HPDE6-E6E7 (cell line): ENCODE data around the gene RILPL2.
"Not testable (repeated sequence)": the region's sequence is repeated elsewhere in the genome, so short reads cannot be mapped to it uniquely, and the experiment has no call there.

Source experiments
- DNase-seq: peaks from one replicate; pipeline ENCODE4 v3.0.0; 2011; ENCODE audit warnings: missing footprints; ENCODE audit errors: extremely low spot score

Gene RILPL2

DNA sequence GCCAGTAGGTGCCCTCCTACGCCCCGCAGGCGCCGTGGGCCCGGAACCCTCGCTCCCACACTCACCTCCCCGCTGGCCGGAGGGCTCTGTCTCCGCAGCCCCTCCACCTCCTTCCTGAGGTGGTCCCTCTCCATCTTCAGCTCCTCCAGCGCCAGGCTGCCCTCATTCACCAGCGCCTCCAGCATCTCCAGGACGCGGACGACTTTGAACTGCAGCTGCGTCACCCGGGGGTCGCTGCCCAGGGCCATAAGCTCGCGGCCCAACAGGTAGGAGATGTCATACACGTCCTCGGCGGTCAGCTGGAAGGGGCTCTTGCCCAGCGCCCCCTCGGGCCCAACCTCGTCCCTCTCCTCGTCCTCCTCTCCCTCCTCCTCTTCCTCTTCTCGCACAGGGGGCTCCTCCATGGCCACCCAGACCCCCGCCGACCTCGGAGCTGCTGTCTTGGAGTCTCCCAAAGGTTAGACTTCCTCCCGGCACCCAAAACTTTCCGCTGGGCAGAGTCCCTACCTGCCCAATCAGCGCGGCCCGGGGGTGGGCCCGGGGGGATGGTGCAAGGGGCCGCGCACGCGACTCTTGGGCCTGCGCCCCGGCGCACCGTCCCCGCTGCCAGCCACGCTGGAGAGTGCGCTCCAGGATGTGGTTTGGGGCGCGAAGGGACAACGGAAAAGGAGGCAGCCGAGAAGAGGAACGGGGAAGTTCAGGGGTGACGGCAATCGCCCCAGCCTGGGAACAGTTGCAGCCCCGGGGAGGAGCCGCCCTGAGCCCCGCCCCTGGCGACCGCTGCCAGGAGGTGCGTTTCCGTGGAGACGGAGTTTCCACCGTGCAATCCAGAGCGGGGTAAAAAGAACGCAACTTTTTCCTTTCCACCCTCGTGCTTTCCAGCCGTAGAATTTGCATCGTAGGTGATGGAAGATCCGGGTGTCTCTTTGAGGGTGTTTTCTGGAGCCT is at the start of gene RILPL2:
Gene RILPL2 (minus strand): TSS at position 668 of the 948 bp plus-strand sequence. CDS start 264 bp downstream, at position 404.
- peak; percentile 88 for DNase-seq

DNA sequence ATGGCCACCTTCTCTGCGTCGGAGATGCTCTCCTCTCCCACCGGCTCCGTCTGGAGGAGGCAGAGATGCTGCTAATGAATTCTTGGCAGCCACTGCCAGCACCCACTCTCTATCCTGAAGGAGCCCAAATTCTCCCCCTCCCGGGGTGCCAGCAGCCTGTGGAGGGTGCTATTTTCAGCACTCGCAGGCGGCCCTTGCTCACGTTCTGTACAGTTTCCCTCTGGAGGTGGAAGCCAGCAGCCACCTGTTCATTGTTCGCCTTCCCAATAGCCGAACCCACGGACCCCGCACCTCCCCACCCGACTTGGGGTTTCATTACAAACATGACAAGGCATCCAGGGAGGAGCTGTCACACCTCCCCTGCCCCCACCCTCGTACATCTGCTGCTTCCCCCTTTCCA is 49.3 kb upstream of the RILPL2 start:
- DNase-seq: no peak

DNA sequence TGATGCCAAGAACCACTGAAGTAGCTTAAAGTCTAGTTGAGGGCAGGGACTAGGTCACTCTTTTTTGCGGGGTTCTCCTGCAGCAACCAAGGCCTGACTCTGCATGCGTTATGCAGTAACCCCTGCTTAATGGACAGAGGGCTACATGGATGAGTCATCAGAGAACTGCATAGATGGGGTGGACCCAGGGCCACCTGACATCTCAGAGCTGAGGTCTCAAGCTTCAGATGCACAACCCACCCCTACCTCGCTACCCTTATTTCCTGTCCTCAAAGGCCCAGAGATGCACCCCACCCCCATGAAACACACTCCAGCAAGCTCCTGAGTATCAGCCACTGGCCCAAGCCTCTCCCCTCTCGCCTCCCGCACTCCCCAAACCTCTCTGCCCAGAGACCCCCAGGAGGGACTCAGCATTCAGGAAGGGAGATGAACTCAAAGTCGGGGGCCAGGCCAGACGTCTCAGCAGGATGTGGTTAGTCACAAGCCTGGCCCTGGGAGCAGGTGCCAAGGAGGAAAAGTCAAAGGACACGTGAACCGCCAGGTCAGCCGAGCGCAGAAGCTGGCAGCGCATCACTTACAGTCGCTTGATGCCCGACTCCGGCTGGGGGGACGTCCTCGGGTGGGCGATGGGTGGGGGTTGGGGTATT is 47.2 kb upstream of the RILPL2 start:
- no peak for DNase-seq

DNA sequence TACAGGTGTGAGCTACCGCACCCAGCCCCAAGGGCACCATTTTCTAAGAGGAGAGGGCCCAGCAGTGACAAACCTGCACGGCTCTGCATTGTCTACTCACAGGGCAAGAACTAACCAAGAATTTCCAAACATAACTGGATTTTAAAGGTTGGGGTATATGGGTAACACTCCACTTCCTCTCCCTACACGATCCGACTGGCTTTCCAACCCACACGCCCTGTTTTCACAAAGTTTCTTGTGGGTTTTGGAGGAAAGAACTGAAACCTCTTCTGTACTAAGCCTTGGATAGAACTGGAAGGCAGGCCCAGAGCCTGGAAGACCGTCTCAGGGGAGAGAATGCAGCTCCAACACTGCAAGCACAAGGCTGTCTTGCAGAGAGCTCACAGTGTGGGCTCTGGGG is 46.4 kb upstream of the RILPL2 start:
- DNase-seq: no peak

DNA sequence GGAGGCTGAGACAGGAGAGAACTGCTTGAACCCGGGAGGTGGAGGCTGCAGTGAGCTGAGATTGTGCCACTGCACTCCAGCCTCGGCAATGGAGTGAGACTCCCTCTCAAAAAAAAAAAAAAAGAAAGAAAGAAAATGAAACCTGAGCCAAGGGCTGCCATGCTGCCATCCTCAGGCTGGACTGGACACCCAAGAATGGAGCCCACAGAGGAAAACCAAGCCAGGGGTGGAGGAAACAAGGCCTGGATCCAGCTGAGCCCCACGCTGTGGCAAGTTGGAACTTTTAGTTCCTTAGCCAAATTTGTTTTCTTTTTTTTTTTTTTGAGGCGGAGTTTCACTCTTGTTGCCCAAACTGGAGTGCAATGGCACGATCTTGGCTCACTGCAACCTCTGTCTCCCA is 44.8 kb upstream of the RILPL2 start:
- not testable (repeated sequence) for DNase-seq

- DNase-seq: no peak
These were observed 43.1 kb upstream of the RILPL2 start for GRCh38 chr12:123479442-123480180.

DNA sequence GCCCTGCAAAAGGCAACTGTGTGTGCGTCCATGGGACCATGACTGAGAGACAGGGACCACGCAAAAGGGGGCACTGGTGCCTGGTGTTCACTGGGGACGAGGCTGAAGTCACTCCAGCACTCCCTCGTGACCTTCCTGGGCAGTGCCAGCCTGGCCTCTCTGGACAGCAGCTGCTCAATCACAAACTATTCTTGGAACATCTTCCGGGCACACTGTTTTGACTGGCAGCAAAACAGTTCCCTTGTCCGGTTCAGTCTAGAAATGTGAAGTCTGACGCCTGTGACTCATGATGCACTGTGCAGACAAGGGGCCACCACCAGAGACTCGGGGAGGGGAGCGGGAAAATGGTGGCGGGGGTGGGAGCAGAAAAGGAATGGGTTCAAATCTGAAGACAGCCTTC is 42.3 kb upstream of the RILPL2 start:
- no peak for DNase-seq

- no peak for DNase-seq
These were observed 41.6 kb upstream of the RILPL2 start for GRCh38 chr12:123478069-123478468.

GRCh38 chr12:123475246-123475703 is 38.8 kb upstream of the RILPL2 start:
- DNase-seq: no peak

DNA sequence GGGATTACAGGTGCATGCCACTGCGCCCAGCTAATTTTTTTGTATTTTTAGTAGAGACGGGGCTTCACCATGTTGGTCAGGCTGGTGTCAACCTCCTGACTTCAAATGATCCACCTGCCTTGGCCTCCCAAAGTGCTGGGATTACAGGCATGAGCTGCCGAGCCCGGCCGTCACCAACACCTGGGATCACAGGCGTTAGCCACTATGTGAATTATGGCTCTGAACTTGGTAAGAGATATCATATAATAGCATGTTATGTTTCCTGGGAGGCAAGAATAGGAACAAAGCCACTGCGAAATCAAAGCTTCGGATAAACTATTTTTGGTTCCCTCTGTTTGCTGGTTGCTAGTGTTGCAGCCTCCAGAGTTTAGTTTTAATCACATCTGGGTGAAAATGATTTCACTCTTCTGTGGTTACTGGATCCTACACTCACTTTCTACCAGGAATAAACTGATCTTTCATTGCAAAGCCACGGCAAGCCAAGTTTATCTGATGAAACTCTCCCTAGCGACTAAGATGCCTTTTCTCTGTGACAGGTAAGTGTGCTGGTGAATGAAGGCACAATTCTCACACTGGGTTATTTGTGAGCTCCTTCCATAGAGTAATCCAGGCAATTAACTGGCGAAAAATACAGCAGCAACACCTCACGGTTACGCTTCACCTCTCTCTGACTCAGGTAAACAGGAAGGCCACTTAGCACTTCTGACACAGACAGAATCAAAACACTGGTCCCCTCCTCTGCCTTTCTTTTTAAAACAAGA is 38.2 kb upstream of the RILPL2 start:
- no peak for DNase-seq

- DNase-seq: no peak
These were observed 36.0 kb upstream of the RILPL2 start for GRCh38 chr12:123472438-123472849.

DNA sequence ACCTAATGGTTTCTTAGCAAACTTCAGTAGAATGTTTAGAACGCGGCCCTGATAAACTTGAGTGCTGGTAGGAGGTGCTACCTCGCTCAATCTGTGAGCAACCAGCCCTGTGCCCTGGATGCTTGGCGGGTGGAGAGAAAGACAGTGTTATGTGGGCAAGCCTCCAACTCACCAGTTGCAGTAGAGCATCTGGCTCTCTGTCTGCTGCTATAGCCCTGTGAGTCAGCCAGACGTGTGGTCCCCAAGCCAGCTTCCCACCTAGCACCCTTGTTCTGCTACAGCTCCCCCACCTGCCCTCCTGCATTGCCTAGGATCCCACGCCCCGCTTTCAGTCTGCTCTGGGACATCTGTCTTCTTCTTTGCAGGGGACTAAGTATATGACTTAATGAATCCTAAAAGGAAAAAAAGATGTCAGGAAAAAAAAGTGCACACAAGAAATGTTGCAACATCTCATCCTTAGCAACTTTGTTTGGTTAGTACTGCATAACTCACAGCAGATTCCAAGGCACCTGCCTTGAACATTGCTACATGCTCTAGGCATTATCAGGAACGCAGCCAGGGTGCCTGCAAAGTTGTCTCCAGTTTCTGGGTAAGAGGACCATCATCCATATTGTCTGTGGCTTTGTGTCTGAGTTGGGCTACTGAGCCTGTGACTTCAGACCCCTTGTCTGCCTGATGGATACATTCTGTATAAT is 35.0 kb upstream of the RILPL2 start:
- no peak for DNase-seq

DNA sequence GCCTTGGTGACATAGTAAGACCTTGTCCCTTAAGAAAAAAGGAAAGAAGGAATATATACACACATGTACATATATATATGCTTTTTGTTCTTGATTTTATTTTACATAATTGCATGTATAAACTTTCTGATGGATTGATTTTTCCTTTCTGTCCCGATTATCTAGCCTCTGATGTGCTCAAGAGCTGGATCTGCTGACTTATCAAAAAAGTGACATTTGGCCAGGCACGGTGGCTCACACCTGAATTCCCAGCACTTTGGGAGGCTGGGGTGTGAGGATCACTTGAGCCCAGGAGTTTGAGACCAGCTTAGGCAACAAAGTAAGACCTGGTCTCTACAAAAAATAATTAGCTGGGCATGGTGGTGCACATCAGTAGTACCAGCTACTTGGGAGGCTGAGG is 33.5 kb upstream of the RILPL2 start:
- DNase-seq: no peak

- no peak for DNase-seq
These were observed 32.3 kb upstream of the RILPL2 start for GRCh38 chr12:123468786-123469185.

DNA sequence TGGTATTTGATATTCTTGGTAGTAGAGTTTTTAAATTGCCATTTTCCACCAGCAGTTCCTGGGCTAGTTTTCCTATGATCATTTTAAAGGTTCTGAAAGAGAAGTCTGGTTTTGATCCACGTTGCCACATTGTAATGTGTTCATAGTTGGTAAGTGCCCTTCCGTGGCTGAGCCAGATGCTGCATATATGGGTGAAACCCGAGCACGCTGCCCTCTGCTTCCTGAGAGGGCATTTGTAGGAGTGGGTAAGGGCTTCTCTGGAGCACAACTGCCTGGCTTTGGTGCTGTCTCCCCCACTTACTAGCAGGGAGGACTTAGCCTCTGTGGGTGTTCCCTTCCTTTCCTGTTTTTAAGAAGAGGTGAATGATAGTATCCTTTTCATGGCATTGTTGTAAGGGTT is 28.6 kb upstream of the RILPL2 start:
- no peak for DNase-seq

- DNase-seq: not testable (repeated sequence)
These were observed 26.7 kb upstream of the RILPL2 start for GRCh38 chr12:123463174-123463573.

DNA sequence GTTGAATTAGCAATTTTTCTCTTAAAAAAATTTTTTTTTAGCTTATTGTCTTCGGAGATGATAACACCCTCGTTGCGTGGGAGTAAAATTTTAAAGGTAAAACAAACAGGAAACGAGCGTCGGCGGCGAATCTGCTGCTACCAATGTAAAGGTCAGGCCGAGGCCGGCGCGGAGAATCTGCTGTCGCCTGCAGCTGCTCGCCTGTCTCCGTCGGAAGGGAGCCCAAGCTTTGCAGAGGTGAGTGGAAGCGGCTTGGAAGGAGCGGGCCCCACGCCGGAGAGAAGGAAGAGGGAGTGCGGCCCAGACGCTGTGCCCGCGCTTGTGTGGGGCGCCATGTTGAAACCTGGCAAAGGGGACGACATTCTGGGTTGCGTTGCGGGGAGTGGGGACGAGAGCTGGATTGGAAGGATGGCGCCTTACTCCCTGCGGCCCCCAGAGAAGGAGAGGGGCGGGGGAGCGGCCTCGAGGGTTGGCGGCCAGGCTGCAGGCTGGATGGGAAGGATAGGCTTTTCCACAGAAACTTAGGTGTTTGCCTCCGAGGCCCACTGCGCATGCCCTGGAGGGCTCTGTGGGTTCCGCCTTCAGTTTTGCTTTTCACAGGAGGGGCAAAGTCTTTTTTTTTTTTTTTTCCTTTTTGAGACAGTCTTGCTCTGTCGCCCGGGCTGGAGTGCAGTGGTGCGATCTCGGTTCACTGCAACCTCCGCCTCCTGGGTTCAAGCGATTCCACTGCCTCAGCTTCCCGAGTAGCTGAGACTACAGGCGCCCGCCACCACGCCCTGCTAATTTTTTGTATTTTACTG is 21.7 kb upstream of the RILPL2 start, which contains the start of gene SNRNP35:
Gene SNRNP35 (plus strand): TSS at position 160 of the 800 bp plus-strand sequence. CDS start 7,402 bp downstream, outside the sequence.
- peak; percentile 57 for DNase-seq

DNA sequence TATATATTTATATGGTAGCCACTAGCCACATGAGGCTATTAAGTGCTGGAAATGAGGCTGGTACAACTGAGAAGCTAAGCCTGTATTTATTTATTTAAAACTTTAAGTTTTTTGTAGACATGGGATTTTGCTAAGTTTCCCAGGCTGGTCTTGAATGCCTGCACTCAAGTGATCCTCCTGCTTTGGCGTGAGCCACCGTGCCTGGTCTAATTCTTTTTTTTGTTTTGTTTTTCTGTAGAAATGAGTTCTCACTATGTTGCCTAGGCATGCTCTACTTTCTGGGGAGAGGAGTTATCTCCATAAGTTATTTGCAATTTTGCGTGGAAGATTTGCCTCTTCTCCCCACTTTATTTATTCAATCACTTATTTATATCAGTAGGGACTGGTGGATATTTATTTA is 16.7 kb upstream of the RILPL2 start:
- no peak for DNase-seq

DNA sequence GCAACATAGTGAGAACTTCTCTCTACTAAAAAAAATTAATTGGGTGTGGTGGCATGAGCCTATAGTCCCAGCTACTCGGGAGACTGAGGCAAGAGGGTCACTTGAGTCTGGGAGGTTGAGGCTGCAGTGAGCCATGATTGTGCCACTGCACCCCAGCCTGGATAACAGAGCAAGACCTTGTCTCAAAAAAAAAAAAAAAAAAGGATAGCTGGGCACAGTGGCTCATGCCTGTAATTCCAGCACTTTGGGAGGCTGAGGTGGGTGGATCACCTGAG is 15.7 kb upstream of the RILPL2 start:
- DNase-seq: not testable (repeated sequence)

DNA sequence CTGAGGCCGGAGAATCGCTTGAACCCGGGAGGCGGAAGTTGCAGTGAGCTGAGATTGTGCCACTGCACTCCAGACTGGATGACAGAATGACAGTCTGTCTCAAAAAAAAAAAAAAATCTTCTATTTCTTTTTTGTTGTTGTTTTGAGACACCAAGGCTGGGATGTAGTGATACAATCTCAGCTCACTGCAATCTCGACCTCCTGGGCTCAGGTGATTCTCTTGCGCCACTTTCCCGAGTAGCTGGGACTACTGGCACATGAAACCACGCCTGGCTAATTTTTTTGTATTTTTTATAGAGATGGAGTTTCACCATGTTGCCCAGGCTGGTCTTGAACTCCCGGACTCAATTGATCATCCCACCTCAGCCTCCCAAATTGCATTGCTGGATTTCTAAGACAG is 14.2 kb upstream of the RILPL2 start:
- DNase-seq: no peak
